ENCODE measurements around the gene NEK11. TPM values are rescaled to one million over a fixed set of nuclear protein-coding genes. Genes with fewer than 3 reads are reported as not detected.
"Not testable (repeated sequence)": the region's sequence is repeated elsewhere in the genome, so short reads cannot be mapped to it uniquely, and the experiment has no call there.

Gene NEK11
- total RNA-seq, 1 donor from 2014 or later, result 10.2 TPM

DNA sequence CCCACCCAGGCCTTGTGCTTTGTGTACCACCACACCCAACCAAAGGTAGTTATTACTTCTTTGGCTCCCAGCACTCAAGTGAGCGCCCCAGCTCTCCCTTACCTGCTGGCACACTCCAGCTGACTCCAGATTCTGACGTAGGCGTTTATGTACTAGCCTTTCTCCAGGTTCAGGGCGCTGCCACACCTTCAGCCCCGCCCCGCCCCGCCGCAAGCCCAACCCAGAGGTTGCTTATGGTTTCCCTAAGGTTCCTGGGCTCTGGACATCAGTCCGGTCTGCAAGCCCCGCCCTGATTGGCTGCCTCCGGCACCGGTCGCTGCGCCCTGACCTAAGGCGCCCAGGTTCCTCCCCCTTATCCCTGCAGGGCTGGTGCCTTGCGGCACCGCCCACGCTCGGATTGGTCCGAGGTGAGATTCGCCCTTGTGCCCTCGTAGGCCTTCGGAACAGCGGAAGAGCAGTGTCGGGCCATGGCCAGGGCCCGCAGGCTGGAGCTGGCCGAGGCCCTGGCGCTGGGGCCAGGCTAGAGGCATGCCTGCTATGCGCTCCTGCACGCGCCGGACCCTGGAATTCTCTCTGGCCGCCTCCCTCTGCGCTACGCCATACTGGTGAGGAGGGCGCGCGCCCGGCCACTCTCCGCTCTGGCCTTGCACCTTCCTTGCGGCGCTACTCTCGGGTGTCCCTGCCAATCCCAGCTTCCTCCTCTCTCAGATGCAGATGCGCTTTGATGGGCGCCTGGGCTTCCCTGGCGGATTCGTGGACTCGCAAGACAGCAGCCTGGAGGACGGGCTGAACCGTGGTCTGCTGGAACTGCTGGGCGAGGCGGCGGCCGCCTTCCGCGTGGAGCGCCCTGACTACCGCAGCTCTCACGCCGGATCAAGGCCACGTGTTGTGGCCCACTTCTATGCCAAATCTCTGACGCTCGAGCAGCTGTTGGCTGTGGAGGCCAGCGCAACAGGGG, 335.1 kb downstream of the NEK11 start:
- Histone ChIP-seq H3K4me1 (peaks cover 17% of the 10 kb centered on the region), H3K36me3 (no peaks in the 10 kb centered on the region), H3K9me3 (no peaks in the 10 kb centered on the region), H3K27me3 (ENCODE audit: low read depth) (no peaks in the 10 kb centered on the region), H3K4me3 (peak overlapping the region; percentile 65), H3K27ac (peak overlapping the region; percentile 90)
- ATAC-seq (peak; percentile 98 to 99), DNase-seq (peak; percentile 99)
- TF ChIP-seq, protein P1, sequence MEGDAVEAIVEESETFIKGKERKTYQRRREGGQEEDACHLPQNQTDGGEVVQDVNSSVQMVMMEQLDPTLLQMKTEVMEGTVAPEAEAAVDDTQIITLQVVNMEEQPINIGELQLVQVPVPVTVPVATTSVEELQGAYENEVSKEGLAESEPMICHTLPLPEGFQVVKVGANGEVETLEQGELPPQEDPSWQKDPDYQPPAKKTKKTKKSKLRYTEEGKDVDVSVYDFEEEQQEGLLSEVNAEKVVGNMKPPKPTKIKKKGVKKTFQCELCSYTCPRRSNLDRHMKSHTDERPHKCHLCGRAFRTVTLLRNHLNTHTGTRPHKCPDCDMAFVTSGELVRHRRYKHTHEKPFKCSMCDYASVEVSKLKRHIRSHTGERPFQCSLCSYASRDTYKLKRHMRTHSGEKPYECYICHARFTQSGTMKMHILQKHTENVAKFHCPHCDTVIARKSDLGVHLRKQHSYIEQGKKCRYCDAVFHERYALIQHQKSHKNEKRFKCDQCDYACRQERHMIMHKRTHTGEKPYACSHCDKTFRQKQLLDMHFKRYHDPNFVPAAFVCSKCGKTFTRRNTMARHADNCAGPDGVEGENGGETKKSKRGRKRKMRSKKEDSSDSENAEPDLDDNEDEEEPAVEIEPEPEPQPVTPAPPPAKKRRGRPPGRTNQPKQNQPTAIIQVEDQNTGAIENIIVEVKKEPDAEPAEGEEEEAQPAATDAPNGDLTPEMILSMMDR (IDR thresholded peaks at IDR 0.05), result no peak
- intact Hi-C loops (cut with DNase I), result no loop called here

DNA sequence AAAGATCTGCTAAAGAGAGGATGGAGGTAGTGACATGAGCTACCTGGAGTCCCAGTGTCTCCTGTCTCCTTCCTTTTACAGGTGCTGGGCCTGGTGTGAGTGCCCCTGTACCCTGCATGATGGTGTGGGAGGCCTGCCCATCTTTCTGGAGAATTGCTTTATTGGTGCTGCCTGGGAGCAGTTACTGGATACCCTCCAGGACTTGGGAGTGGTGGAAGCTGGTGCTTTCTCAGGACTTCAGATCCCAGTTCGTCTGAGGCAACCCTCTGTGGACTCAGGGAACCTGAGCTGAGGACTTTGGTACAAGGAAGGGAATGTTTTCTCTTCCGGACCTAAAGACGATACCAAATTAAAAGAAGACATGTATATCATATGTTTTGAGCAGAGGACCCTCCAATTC, 336.6 kb downstream of the NEK11 start:
- ATAC-seq (no peak), DNase-seq (no peak)
- Histone ChIP-seq H3K27me3 (ENCODE audit: low read depth) (no peaks in the 10 kb centered on the region), H3K9me3 (no peaks in the 10 kb centered on the region), H3K27ac (no peak overlapping the region), H3K4me1 (peaks cover 17% of the 10 kb centered on the region), H3K4me3 (no peak overlapping the region), H3K36me3 (no peaks in the 10 kb centered on the region)
- TF ChIP-seq, protein P1 (IDR thresholded peaks at IDR 0.05), result no peak
- intact Hi-C loops (cut with DNase I), result no loop called here

DNA sequence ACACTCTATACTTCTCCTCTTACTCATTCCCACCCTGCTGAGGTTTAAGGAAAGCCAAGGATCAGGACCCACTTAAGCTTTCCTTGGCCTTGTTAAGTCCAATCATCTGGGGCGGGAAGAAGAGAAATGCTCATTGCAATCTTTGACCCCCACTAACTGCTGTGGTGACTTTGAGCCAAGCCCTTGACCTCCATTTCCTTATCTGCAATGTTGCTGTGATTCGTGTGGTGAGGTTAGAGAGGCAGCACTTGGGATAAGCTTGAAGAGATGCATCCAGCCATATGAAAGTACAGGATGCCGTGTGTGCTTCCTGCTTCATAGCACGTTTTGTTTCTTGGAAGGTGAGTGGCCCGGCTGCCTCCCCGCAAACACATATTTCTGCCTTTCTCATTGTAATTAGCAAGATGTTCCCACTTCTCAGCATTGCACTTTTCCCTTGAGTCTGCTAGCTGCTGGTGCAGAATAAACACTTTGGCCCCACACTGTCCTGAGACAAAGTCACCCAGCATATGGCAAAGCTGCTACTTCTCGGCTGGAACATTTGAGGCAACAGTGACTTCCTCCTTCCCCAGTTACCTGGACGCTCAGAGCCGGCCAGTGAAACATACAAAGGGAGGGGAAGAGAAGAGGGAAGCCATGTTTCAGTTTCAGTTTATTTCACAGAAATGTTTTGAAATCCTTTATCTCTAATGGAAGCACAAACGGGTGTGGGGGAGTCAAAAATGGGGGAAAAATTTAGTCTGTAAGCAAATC, 344.4 kb downstream of the NEK11 start:
- Histone ChIP-seq H3K4me3 (no peak overlapping the region), H3K27ac (no peak overlapping the region), H3K4me1 (no peaks in the 10 kb centered on the region), H3K9me3 (no peaks in the 10 kb centered on the region), H3K36me3 (peaks cover 29% of the 10 kb centered on the region), H3K27me3 (ENCODE audit: low read depth) (no peaks in the 10 kb centered on the region)
- intact Hi-C loops (cut with DNase I), result no loop called here
- TF ChIP-seq, protein P1 (IDR thresholded peaks at IDR 0.05), result no peak
- ATAC-seq (peak in 1 of 2 donors; percentile 36), DNase-seq (peak; percentile 46)

DNA sequence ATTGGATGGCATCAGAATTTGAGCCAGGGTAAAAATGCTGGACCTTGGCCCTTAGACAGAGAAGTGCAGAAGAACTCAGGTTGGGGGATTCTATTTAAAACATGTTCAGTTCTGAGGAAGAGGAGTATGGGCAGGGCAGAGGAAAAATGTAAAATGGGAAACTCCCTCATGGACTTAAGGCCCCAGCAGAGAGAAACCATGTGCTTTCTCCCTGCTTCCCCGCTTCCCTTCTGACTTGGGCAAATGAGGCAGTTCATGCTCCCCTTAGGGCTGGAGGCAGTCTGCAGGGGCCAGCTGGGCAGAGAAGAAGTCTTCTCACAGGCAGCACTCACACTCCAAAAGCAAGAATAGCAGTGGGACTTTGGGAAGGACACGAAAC, 345.0 kb downstream of the NEK11 start:
- no peaks in the 10 kb centered on the region for H3K4me1 ChIP-seq
- H3K27me3 ChIP-seq (ENCODE audit: low read depth), result no peaks in the 10 kb centered on the region
- DNase-seq (no peak), ATAC-seq (peak in 1 of 2 donors; percentile 12)
- intact Hi-C loops (cut with DNase I), result no loop called here
- H3K9me3 ChIP-seq, result no peaks in the 10 kb centered on the region
- no peak overlapping the region for H3K27ac ChIP-seq
- H3K4me3 ChIP-seq, result no peak overlapping the region
- peaks cover 34% of the 10 kb centered on the region for H3K36me3 ChIP-seq
- TF ChIP-seq, protein P1 (IDR thresholded peaks at IDR 0.05), result no peak

DNA sequence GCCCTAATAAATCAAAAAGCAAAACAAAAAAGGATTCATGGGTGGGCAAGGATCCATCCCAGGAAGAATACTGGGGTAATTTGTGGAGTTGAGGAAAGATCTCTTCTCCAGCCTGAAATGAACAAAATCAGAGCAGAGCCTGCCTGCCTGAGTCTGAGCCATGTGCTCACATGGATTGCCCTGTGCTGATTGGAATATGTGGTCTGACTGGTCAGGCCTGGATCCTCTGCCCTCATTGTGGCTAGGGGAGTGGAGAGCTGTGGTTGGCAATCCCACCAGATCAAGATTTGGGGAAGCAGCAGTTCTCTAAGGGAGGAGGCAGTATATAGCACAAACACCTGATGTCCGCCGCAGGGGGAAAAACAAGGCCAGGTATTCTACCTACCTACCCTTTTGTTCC, 348.1 kb downstream of the NEK11 start:
- DNase-seq, result no peak

DNA sequence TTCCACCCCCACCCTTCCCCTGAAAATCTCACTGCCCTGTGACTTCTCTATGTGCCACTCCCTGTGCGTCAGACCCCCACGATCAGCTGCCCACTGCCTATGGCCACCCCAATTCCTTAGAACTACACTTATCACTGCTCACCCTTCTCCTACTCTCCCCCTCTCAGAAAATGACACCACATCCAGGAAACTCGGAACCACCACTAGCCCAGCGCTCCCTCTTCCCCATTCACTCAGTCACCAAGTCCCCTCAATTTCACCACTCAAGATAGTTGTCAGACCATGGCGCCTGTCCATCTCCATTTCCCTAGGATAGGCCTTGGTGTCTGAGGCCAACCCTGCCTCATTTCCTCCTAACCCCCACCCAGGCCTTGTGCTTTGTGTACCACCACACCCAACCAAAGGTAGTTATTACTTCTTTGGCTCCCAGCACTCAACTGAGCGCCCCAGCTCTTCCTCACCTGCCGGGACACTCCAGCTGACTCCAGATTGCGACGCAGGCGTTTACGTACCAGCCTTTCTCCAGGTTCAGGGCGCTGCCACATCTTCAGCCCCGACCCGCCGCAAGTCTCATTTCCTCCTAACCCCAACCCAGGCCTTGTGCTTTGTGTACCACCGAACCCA, 354.3 kb downstream of the NEK11 start:
- Histone ChIP-seq H3K36me3 (peaks cover 29% of the 10 kb centered on the region), H3K4me1 (peaks cover 50% of the 10 kb centered on the region), H3K4me3 (peak overlapping the region; percentile 97), H3K27ac (peak overlapping the region; percentile 98)
- DNase-seq; H3K27me3 ChIP-seq (ENCODE audit: low read depth); intact Hi-C loops (cut with DNase I); H3K9me3 ChIP-seq: not testable (repeated sequence)
- ATAC-seq, result peak; percentile 5 to 18

More for the DNA sequence above, 348.1 kb downstream of the NEK11 start:
- TF ChIP-seq, protein P1 (IDR thresholded peaks at IDR 0.05), result no peak
- Histone ChIP-seq H3K4me3 (no peak overlapping the region), H3K27me3 (ENCODE audit: low read depth) (no peaks in the 10 kb centered on the region), H3K27ac (no peak overlapping the region), H3K36me3 (peaks cover 35% of the 10 kb centered on the region), H3K4me1 (peaks cover 4% of the 10 kb centered on the region), H3K9me3 (no peaks in the 10 kb centered on the region)
- intact Hi-C loops (cut with DNase I), result no loop called here
- ATAC-seq, result no peak
